SK-N-DZ (cell line): ENCODE results near the gene MUC6.

ENCODE experiments used
- DNase-seq: peaks from one replicate; pipeline ENCODE4 v3.0.0-alpha.2; 2015; ENCODE audit warnings: low spot score

The MUC6 gene

GRCh38 chr11:967995-968751 lies 68.3 kb downstream of the MUC6 start:
- no peak for DNase-seq

- DNase-seq, result no peak
Observed at GRCh38 chr11:965206-965775, 71.2 kb downstream of the MUC6 start.

- no peak for DNase-seq
Observed at GRCh38 chr11:963852-964251, 72.7 kb downstream of the MUC6 start.
